Ovary (tissue), 3 donors: ENCODE measurements around the gene THRB.

Source experiments
- CTCF ChIP-seq, 3 donors: fragments of 450-650 bp in 2 of 3; fragments of 200-600 bp in 1 of 3; IDR thresholded peaks; one replicate each; pipeline versions ENCODE4 v1.5.1 to v1.8.0; 2016 to 2022; ENCODE audit warnings: antibody characterized with exemption in 3 of 3, mild to moderate bottlenecking in 1 of 3
- EP300 ChIP-seq: sonication (generic); formaldehyde crosslinking; IDR thresholded peaks from one replicate; pipeline ENCODE4 v1.6.1; 2017; ENCODE audit warnings: antibody characterized with exemption
- POLR2A ChIP-seq: fragments of 450-650 bp; IDR thresholded peaks from one replicate; pipeline ENCODE4 v1.6.1; 2017; ENCODE audit warnings: antibody characterized with exemption, mild to moderate bottlenecking, moderate library complexity
- donor health status: DM: no; HTN: no; CAD: no.

GRCh38 chr3:24255414-24255813, 239.2 kb downstream of the THRB start:
- TF ChIP-seq CTCF (IDR thresholded peaks at IDR 0.05) (no peak), POLR2A (no peak), EP300 (no peak)
